ENCODE measurements around the gene SPR. TPM values are rescaled to one million over a fixed set of nuclear protein-coding genes. Genes with fewer than 3 reads are reported as not detected.
A peak's percentile ranks its signal among the peaks of the same experiment; 100 is the strongest.

SPR gene
- total RNA-seq = 51.7 and 52.4 TPM in 2 replicates

DNA sequence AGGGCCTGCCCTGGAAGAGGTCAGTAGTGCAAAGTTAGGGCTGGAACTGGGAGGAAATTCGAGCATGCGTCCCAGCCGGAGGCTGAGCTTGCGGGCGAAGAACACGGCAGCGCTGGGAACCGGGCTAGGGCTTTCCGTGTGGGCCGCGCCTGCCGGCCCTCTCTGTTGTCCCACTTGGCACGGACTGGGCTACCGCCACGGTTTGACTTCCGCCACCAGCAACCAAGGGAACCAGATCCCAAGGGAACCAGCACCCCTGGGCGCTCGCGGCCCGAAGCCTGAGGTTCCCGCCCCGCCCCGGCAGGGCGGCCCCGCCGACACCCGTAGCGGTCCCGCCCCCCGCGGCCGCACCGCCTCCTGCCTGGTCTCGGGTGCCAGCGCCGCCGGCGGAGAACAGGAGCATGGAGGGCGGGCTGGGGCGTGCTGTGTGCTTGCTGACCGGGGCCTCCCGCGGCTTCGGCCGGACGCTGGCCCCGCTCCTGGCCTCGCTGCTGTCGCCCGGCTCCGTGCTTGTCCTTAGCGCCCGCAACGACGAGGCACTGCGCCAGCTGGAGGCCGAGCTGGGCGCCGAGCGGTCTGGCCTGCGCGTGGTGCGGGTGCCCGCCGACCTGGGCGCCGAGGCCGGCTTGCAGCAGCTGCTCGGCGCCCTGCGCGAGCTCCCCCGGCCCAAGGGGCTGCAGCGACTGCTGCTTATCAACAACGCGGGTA lies at the start of gene SPR:
Gene SPR (plus strand): TSS at position 377 of the 708 bp plus-strand sequence. CDS start 25 bp downstream, at position 402.
- peak; percentile 69 for DNase-seq

DNA sequence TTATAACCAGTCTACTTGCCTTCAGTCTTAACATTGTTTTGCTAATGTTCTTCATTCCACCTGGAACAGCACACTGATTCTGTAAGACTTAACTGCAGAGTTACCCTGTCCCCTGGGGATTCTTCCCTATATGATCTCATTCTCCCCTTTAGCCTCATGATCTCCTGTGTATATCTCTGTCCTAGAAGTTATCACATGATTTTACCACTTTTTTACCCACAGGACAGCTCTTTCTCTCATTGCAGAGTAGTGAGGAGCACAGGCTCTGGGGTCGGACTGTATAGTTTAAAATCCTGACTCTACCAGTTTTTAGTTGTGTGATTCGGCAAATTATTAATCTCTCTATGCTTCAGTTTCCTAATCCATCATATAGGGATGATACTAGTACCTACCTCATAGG lies 47.1 kb upstream of the SPR start:
- no peak for DNase-seq

DNA sequence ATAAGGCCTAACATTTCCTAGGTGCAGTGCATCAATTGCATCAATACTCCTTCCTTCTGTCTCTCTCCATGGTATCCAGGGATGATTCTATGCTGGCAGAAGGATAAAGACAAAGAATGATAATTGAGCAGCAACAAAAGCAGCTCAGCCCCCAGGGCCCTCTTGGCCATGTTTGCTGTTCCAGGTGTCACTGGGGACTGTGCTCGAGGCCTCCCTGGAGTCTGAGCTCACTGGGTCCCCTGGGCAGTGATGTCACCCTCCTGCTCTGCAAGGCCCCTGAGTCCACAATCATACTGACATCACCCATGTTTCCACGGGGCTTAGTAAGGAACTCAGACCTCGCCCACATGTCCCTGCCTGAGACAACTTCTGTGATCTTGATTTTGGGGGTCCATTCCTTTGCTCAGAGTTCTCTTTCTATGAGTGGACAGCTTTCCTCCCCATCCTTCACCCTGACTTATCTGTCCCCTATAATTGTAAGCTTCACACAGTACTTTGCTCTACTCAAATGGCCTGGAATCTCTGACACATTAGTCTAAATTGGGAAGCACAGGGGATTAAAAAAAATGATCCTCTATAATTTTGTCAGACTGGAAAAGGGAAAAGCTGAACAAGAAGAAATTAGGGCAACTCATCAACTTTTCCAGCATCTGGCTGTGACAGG lies 45.6 kb upstream of the SPR start:
- DNase-seq = no peak

DNA sequence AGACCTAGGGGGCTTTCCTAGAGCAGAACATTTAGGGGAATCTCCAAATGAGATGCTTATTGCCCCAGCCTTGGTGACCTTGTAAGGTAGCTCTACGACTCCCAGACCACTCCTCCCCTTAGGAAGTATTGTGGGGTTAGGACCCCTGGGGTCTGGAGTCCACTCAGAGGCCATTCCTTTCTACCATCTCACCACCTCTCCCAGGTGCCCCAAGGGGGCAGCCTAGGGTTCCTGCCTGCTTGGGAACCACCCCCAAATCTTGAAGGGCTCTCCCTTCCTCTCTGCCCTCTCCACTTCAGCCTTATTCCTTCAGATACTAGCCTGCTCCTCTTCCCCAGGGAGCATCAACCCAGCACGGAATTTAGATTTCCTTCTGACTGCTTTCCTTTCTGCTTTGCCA lies 43.9 kb upstream of the SPR start:
- DNase-seq = no peak

DNA sequence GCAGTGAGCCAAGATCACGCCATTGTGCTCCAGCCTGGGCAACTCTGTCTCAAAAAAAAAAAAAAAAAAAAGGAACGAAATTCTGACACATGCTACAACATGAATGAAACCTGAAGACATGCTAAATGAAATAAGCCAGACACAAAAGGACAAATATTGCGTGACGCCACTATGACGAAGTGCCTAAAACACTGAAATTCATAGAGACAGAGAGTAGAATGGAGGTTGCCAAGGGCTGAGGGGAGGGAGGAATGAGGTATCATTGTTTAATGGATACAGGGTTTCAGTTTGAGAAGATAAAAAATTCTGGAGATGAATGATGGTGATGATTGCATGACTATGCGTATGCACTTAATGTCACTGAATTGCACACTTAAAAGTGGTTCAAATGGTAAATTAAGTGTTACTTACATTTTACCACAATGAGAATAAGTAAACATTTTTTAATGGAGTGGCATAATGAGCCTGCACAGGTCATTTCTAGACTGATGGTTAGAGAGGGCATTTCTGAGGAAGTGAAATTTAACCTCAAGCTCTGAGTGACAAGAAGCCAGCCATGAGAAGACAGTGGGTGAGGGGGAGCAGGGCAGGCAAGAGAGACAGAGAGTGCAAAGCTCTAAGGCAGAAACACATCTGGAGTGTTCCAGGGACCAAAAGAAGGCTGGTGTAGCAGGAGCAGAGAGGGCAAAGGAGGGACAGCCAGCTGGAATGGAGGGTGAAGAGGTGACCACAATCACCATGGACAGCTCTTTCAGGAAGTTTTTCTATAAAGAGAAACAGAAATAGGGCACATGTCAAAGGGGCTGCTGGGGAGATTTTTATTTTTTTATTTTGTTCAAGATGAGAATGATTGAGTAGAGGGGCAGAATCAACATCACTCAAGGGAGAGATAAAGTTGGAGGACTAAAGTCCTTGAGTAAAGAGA lies 40.8 kb upstream of the SPR start:
- DNase-seq = no peak

DNA sequence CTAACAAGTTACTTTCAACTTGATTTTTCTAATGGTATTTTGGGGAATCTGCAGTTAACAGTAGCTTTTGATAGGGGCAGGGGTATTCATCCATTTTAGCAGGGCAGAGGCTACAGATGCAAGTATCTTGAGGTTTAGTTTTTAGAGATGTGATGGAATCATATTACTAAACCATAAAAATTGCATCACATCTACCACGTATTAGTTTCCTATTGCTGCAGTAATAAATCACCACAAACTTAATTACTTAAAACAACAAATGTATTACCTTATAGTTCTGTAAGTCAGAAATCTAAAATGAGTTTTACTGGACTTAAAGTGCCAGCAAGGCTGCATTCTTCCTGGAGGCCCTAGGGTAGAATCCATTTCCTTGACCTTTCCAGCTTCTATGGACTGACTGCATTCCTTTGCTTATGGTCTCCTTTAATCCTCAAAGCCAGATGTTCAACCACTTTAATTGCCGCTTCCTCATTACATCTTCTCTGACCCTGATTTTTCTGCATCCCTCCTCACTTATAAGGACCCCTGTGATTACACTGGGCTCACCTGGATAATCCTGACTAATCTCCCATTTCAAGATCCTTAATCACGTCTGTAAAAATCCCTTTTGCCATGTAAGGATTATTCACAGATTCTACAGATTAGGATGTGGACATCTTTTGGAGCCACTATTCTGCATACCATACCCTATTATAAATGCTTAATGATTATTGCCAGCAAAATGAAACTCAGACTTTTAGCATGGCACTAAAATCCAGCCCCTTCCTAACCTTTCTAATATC lies 39.5 kb upstream of the SPR start:
- no peak for DNase-seq

DNA sequence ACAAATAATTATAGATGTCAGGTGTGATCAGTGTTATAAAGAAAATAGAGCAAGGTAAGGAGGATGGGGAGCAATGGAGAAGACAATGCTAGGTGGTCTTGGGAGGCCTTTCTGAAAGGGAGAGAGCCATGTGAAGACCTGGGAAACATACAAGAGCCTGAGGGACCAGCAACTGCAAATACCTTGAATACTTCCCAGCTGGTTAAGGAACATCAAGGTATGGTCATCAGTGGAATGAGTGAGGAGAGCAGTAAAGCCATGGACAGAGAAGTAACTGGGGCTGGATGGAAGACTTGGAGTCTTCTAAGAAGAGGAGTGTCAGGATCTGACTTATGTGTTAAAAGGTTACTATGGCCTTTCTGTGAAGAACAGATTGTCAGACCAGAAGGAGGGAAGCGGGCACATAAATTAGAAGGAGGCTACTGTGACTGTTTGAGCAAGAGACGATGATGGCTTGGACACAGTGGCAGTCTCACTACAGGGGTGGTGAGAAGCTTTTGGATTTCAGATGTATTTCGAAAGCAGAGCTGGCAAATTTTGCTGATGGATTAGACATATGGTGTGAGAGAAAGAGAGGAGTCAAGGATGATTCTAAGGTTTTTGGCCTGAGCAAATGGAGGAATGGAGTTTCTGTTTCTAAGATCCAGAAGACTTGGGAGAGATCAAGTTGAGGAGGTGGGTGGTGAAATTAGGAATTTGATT lies 38.6 kb upstream of the SPR start:
- DNase-seq = no peak

DNA sequence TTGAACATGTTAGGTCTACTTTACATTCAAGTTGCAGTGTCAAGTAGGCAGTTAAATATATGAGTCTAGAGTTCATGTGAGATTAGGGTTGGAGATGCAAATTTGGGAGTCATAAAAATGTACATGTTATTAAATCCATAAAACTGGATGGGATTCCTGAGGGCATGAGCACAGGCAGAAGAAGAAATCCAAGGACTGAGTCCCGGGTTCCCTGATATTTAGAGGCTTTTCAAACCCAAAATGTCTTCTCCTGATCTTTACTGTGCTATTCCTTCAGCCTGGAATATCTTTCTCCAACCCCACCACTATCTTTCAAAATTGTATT lies 38.1 kb upstream of the SPR start:
- no peak for DNase-seq

DNA sequence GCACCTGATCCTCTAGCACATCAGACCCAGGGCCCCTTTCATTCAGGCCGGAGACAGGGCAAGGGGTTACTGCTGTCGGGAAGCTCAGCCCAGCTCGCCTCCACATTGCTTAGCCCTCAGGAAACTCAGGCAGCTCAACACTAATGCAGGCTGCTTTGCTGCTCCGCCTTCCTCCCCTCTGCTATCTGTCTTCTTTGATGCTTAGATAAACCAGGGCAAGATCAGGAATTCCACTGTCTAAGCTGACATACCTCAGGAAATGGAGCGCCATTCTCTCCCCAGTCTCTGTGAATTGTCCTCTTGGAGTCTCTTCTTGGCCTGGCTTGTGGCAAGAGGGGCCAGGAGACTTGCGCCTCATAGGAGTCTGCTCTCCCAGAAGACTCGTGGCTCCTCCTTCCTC lies 35.9 kb upstream of the SPR start:
- DNase-seq = no peak

DNA sequence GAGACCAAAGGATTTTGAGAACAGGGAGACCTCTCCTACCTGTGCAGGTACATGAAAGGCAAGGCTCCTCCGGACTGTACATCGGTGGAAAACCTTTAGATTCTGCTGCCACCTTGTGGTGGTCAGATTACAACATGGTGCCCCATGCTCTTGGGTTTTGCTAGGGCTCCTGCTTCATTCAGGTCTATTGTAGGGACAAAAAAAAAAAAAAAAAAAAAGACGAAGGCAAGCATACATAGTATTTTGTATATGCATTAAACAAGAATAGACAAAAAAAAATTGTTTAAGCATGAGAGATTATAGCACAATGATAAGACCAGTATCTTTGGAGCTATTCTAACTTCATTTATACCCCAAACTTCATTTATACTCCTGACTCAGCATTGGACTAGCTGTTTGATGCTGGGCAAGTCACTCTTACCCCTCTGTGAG lies 27.4 kb upstream of the SPR start:
- DNase-seq = peak; percentile 80

DNA sequence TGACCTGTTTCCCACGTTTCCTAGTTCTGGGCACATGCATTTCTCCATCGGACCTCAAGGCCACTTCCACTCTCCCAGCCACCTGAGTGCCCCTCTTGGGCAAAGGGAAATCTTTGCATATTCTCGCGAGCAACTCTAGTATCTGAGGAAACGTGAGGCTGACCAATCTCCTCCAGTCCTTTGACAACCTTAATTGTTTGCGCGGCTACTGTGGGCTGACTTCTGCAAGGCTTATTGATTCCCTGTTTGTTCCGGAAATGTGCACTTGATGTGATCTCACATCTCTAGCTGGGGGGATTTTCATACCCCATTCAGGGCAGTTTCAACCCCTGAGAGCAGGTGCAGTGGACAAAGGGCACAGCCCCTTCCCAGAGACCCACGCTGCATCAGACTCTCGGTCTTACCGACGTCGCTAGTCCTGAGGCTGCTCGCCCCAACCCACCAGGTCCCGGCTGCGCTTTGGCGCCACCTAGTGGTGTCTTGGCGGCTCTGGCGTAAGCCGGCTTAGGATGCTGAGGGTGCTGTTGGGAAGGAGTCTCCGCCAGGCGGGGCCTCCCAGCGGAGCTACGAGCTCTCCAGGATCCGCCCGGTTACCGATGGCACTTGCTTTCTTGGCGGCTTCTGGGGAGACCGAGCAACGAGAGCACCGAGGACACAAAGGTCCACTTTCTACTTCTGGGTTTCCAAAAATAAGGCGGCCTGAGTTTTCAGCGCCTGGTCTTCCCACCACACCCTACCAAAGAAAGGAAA lies 24.8 kb upstream of the SPR start:
- peak; percentile 96 for DNase-seq

DNA sequence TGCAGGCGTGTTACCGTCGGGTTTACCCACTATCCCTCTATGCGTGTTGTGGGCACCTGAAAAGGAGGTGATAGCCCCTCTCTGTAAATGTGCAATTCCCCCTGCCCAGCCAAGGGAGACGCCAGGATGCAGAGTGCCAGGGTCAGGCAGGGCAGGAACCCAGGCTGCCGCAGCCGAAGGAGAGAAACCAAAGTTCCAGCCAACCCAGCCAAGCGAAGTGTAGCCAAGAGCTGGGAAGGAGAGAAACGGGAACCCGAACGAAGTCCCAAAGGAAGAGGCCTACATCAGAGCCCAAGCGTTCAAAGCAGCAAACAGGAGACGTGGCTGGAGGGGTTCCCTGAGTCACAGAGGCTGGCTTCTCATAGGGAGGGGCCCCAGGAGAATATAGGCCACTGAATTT lies 24.2 kb upstream of the SPR start:
- no peak for DNase-seq

DNA sequence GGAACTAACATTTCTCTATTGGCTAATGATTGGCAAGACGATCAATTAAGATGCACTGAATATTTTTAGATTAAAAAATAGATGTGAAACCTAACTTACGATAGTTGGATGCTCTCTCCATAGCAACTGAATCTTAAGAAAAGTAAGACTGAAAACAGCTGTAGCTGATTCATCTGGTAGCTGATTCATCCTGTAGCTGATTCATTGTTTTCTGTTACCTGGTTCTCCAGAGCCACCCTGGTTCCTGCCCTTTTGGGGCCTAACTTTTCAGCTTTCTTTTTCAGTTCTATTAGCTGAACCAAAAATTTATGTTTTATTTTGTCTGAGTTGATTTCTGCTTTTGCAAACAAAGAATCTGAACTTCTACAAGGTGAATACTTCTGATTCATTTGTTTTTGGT lies 22.7 kb upstream of the SPR start:
- peak; percentile 45 for DNase-seq

DNA sequence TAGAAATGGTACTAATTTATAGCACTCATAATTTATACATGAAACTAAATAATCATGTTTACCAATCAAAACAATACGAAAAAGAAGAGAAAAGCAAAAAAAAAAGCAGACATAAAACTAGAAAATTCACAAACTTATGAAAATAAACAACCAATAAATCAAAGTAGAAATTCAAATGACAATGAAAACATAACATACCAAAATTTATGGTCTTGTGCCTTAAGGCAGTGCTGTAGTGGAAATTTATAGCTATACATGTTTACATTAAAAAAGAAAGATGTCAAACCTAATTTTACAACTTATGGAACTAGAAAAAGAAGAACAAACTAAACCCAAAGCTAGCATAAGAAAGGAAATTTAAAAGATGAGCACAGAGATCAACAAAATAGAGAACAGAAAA lies 16.1 kb upstream of the SPR start:
- DNase-seq = no peak

DNA sequence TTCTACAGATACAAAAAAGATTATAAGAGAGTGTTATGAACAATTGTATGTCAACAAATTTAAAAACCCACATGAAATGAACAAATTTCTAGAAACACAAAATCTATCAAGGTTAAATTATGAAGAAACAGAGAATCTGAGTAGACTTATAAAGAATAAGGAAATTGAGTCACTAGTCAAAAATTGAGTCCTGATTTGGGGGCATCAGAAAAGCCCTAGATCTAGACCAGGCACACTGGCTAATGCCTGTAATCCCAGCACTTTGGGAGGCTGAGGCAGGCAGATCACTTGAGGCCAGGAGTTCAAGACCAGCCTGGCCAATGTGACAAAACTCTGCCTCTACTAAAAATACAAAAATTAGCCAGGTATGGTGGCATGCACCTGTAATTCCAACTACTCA lies 15.3 kb upstream of the SPR start:
- DNase-seq = no peak

DNA sequence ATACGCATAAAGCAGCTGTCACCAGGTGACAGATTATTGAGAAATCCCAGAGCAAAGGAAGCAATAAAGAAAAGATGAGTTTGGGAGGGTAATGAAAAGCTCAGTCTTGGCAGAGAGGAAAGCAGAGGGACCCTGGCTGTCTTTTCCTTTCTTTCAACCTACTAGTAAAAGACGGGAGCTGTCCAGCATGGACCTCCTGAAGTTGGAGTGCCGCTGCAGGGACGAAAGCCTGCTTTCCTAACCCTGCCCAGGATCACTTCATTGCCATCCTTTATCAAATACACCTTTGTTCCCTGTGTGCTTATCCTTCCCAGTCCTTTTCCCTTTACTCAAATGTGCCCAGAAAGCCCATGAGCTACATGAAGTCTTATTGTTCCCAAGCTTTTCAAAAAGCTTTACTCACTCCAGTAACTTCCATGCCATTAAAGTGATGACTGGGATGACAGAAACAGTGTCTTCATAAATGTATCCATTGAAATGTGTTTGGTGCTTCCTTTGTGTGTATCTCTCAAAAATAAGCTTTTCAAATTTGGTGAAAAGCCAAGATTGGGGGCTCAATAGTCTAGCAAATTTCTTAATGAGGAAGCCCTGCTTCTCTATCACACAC lies 3.7 kb upstream of the SPR start:
- DNase-seq = peak; percentile 60

DNA sequence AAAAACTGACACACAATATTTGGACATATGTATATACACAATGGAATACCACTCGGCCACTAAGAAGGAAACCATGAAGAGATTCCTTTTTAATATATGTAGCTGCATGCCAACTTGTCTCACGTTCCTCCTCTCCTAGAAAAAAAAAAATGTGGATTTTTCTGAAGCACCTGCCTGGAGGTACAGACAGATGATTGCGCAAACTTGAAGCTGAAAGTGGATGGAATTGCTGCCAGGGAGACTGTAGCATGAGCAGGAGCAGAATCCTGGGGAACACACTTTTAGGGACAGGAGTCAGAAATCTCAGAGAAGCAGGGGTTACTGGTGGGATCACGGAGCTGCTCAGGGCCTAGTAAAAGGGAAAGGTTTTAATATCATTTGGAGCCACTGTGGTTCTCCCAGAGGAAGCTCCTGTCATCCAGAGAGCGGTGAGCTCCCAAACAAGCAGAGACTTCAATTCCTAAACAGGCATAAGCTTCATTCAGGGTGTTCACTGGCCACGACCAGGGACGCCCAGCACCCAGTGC lies 640 bp upstream of the SPR start:
- no peak for DNase-seq

DNA sequence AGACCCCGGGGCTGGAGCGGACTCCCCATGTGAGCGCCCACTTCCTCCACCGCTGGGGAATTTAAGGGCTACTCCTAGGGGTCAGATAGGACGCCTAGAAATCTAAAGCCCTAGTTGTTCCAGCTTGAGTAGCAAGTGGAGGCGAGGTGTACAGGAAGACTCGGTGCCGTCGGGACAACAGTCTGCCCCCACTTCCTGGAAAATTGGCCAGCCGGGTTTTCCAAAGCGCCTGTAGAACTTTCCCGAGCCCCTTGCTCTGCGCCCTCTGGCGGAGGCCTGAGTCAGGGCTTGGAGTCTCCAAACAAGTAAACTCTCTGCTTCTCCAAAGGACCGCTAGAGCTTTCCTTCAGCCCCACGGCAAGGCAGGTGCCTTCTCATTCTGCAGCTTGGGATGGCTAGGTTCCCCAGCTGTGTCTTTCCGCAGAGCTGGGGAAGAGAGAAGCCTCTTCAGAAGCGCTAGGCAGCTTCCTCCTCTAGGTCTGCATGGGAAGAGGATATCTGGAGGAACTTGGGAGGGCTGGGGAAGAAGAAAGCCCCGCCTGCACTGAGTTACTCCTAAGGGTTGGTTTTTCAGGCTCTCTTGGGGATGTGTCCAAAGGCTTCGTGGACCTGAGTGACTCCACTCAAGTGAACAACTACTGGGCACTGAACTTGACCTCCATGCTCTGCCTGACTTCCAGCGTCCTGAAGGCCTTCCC lies 681 bp downstream of the SPR start:
- peak; percentile 91 for DNase-seq

DNA sequence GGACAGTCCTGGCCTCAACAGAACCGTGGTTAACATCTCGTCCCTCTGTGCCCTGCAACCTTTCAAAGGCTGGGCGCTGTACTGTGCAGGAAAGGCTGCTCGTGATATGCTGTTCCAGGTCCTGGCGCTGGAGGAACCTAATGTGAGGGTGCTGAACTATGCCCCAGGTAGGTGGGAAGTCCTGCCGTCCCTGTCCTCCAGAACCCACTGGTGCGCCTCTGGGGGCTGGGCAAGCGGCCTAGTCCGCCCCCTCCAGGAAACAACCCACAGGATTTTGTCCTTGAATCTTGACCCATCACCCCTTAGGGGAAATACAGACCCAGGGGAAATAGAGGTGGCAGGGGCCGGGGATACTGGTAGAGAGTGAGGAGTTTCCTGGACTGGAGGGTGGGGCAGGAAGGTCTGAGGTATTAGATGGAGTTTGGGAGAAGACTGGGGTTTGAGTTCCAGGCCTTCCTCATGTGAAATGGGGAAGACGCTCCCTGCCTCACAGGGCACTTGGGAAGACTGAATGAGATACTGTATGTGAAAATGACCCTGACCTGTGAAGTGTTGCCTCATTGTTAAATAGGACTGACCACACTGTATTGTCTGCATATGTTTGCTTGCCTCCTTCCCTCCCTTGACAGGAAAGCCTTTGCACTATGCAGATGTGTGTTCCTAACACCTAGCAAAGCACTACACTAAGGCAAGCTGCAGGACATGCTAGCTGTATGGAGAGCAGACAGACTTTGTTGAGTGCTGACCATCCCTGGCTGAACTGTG lies 1.4 kb downstream of the SPR start:
- DNase-seq = no peak
